Measurements from ENCODE around the gene ACADS. TPM values are rescaled to one million over a fixed set of nuclear protein-coding genes. Genes with fewer than 3 reads are reported as not detected.

Gene ACADS
- total RNA-seq, 3 donors from 2014 or later = 84.8 to 175 (median 129) TPM

GRCh38 chr12:120688527-120689071 is 37.0 kb upstream of the ACADS start:
- Histone ChIP-seq H3K4me3 (peak overlapping the region; percentile 81), H3K36me3 (ENCODE audit: low read depth) (no peaks in the 10 kb centered on the region), H3K4me1 (ENCODE audit: low read depth) (peaks cover 34% of the 10 kb centered on the region), H3K9me3 (no peaks in the 10 kb centered on the region)
- peak in 1 of 3 donors; percentile 71 for DNase-seq
- intact Hi-C loops (cut with DNase I, micrococcal nuclease) = no loop called here
- no peak for TF ChIP-seq CTCF (IDR thresholded peaks at IDR 0.05)
- ATAC-seq = peak; percentile 21

- no peak for TF ChIP-seq CTCF (IDR thresholded peaks at IDR 0.05)
- no peak overlapping the region for H3K4me3 ChIP-seq
- no peaks in the 10 kb centered on the region for H3K36me3 ChIP-seq (ENCODE audit: low read depth)
- no peak for ATAC-seq
- H3K9me3 ChIP-seq = no peaks in the 10 kb centered on the region
- DNase-seq = no peak
- H3K4me1 ChIP-seq (ENCODE audit: low read depth) = peaks cover 34% of the 10 kb centered on the region
- intact Hi-C loops (cut with DNase I, micrococcal nuclease) = no loop called here
These were observed 36.1 kb upstream of the ACADS start for GRCh38 chr12:120689397-120690082.

GRCh38 chr12:120690083-120690450 is 35.6 kb upstream of the ACADS start:
- Histone ChIP-seq H3K4me1 (ENCODE audit: low read depth) (peaks cover 34% of the 10 kb centered on the region), H3K4me3 (no peak overlapping the region), H3K36me3 (ENCODE audit: low read depth) (no peaks in the 10 kb centered on the region), H3K9me3 (no peaks in the 10 kb centered on the region)
- no peak for TF ChIP-seq CTCF (IDR thresholded peaks at IDR 0.05)
- ATAC-seq = no peak
- intact Hi-C loops (cut with DNase I, micrococcal nuclease) = no loop called here
- no peak for DNase-seq

- Histone ChIP-seq H3K4me1 (ENCODE audit: low read depth) (peaks cover 34% of the 10 kb centered on the region), H3K9me3 (no peaks in the 10 kb centered on the region), H3K4me3 (no peak overlapping the region), H3K36me3 (ENCODE audit: low read depth) (no peaks in the 10 kb centered on the region)
- ATAC-seq (no peak), DNase-seq (no peak)
- intact Hi-C loops (cut with DNase I, micrococcal nuclease) = no loop called here
- no peak for TF ChIP-seq CTCF (IDR thresholded peaks at IDR 0.05)
These were observed 34.6 kb upstream of the ACADS start for GRCh38 chr12:120690978-120691377.

- DNase-seq (no peak), ATAC-seq (no peak)
- no peak for TF ChIP-seq CTCF (IDR thresholded peaks at IDR 0.05)
- no peaks in the 10 kb centered on the region for H3K9me3 ChIP-seq
- no peak overlapping the region for H3K4me3 ChIP-seq
- H3K36me3 ChIP-seq (ENCODE audit: low read depth) = no peaks in the 10 kb centered on the region
- peaks cover 34% of the 10 kb centered on the region for H3K4me1 ChIP-seq (ENCODE audit: low read depth)
- intact Hi-C loops (cut with DNase I, micrococcal nuclease) = no loop called here
These were observed 33.0 kb upstream of the ACADS start for GRCh38 chr12:120692524-120693033.
